GM12892 (cell line): ENCODE data around the gene ERBB4.

Experiments used
- POLR2A ChIP-seq: IDR thresholded peaks from 2 replicates; pipeline ENCODE4 v1.6.1; 2011; ENCODE audit warnings: low read depth, low read length, control low read depth
- POLR2AphosphoS5 ChIP-seq: IDR thresholded peaks from 2 replicates; pipeline ENCODE4 v1.6.1; 2011; ENCODE audit warnings: low read depth, low read length, control low read depth
- TAF1 ChIP-seq: IDR thresholded peaks from 2 replicates; pipeline ENCODE4 v1.6.1; 2011; ENCODE audit warnings: low read depth, mild to moderate bottlenecking, control low read depth, low read length, borderline replicate concordance

DNA sequence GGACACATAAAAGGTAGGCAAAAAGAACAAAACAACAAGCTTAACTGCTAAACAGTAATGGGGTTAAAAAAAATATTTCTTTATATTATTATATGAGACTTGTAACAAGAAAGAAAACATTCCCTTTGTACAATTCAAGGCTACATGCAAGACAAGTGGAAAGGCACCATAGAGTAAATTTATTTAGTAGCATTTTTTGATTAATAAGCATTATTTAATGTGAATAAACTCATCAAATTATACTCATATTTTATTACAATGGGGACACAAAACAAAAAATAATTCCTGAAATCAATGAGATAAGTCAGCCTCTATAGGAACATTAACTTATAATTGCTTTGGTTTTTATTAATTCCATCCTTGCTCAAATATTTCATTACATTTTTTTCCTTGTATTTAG, 809.2 kb downstream of the ERBB4 start:
- TF ChIP-seq POLR2A (no peak), POLR2AphosphoS5 (no peak), TAF1 (no peak)
